Stimulated activated CD8-positive, alpha-beta memory T cell treated with anti-CD3 and anti-CD28 coated beads, Interleukin-15, amount 100 ng/mL, for 48 hours (primary cell): ENCODE results near the gene NDUFA7.
A peak's percentile ranks its signal among the peaks of the same experiment; 100 is the strongest.
"Not testable (repeated sequence)": the region's sequence is repeated elsewhere in the genome, so short reads cannot be mapped to it uniquely, and the experiment has no call there.

Experiments
- DNase-seq, 2 donors: peaks; one replicate each; pipeline ENCODE4 v3.0.0-alpha.2; 2020; ENCODE audit warnings: low read depth in 2 of 2

Gene NDUFA7

DNA sequence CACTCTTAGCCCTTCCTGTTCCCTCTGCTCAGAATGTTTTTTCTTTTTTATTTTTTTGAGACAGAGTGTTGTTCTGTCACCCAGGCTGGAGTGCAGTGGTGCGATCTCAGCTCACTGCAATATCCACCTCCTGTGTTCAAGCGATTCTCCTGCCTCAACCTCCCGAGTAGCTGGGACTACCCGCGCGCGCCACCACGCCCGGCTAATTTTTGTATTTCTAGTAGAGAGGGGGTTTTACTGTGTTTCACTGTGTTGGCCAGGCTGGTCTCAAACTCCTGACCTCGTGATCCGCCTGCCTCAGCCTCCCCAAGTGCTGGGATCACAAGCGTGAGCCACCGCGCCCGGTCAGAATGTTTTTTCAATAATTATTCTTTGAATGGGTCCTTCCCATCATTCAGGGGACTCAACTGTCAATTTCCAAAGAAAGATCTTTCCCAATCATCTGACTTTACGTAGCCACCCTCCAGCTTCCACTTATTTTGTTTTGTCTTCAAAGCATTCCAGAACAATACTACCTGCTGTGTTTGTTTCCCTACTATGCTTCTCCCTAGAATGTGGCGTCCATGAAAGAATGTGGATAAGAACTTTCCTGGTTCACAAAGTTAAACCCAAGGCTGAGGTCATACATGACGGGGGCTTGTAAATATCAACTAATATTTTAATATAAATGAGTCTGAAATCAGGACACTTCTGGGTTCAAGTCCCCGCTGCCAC, 1.2 kb downstream of the NDUFA7 start:
- no peak for DNase-seq

DNA sequence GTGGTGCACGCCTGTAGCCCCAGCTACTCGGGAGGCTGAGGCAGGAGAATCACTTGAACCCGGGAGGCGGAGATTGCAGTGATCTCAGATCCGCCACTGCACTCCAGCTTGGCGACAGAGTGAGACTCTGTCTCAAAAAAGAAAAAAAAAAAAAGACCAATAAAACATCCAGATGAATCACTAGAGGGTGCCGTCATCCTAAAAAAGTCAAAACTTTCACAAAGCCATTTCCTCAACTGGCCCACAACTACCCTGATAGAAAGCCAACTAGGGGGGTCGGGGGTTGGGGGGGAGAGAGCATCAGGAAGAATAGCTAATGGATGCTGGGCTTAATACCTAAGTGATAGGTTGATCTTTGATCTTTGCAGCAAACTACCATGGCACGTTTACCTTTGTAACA, 2.3 kb downstream of the NDUFA7 start:
- DNase-seq = not testable (repeated sequence)

DNA sequence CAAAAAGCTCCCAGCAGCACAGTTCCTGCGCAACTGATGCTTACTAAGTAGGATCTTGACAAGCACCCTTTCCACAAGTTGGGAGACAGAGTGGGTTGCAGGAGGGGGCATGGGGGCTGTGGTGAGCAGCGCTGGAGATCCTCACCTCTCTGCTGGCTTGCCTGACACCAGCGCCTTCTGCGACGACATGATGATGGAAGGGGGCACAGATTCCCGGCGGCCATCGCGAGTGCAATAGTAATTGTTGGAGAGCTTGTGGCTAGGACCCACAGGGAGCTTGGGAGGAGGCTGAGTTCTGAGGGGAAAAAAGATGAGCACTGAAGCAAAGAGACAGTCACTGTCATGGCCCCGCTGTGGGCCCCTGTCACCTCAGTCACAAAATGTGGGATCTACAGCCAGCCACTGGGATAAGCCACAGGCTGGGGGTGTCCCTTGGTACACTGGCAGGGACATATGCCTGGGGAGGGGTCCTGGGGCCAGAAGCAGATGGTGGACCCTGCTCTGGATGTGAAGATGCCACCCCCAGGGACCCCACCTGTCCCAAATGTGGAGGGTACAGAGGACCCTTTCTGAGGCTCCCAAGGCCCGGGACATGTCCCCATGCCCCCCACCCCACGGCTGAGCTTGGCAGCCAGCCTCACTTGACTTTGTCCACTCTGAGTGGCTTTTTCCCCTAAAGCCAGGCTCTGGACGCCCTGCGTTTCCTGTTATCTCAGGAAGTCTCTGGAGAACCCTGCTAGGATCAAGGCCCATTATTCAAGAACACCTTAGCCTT, 4.6 kb downstream of the NDUFA7 start:
- no peak for DNase-seq

- not testable (repeated sequence) for DNase-seq
These were observed 6.1 kb downstream of the NDUFA7 start for GRCh38 chr19:8314981-8315640.

GRCh38 chr19:8311461-8312260, 9.5 kb downstream of the NDUFA7 start:
- no peak for DNase-seq

DNA sequence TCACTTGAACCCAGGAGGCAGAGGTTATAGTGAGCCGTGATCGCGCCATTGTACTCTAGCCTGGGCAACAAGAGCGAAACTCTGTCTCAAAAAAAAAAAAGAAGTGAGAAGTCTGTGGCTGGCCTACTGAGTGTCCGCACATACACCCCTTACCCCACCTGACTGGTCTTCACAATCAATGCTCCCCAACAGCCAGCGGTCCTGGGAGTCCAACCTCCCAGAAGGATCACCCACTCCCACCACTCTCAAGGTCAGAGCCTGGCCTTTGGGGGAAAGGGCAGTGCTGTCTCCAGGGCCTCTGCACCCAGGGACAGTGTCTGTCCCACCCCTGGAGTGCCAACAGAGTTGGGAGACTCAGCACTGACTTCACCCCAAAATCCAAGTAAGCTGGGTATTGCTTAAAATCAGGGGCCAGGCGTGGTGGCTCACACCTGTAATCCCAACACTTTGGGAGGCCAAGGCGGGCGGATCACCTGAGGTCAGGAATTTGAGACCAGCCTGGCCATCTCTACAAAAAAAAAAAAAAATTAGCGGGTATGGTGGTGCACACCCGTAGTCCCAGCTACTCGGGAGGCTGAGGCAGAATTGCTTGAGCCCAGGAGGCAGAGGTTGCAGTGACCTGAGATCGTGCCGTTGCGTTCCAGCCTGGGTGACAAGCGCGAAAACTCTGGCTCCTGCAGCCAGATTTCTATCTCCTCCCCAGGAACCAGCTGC, 10.7 kb downstream of the NDUFA7 start:
- DNase-seq = no peak

DNA sequence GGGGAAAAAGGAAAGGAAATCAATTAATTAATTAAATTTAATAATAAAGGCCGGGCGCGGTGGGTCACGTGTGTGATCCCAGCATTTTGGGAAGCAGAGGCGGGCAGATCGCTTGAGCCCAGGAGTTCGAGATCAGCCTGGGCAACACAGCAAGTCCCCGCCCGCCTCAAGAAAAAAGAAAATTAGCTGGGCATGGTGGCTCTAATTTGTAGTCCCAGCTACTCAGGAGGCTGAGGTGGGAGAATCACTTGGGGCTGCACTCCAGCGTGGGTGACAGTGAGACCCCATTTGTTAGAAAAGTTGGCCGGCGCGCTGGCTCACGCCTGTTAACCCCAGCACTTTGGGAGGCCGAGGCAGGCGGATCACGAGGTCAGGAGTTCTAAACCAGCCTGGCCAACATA, 12.3 kb downstream of the NDUFA7 start:
- no peak for DNase-seq

GRCh38 chr19:8307965-8308866, 13.0 kb downstream of the NDUFA7 start, which contains the start of gene CD320:
CD320 (minus strand) TSS chr19:8308358; CDS start chr19:8308290, 68 bp downstream.
- peak; percentile 81 to 83 for DNase-seq

GRCh38 chr19:8307400-8307964, 13.7 kb downstream of the NDUFA7 start:
- no peak for DNase-seq

DNA sequence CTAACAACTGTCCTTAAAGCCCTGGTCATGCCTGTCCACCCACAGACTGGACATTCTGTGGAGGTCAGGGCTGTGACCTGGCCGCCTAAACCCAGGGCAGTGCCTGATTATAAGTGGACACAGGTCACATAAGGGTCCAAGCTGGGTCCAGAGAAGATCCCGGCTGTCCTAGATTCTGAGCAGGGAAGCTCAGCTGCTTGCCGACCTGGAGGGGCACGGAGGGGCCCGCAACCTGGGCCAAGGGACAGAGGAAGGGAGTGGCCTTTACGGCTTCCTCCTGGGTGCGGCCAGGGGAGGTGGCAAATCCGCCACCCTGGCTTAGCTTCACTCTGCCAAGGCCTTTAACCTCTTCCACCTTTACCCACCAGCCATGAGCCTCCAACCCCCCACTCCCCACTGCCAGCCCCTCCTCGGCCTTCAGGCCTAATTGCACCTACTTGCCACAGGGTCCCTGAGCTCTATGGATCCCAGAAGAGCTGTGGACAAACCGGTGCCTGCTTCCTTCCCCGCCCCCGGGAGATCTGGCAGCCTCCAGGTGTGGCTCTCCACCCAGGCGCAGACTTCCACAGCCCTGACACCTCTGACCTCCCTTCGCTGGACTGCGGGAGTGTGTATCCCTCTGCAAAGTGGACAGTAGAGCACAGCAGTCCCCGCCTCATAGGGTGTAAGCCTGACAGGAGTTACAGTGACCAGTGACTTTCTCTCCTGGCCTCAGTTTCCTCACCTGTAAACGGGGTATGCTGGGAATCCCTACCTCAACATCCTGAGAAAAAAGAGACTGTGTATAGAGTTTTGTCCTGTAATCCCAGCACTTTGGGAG, 14.7 kb downstream of the NDUFA7 start:
- no peak for DNase-seq

DNA sequence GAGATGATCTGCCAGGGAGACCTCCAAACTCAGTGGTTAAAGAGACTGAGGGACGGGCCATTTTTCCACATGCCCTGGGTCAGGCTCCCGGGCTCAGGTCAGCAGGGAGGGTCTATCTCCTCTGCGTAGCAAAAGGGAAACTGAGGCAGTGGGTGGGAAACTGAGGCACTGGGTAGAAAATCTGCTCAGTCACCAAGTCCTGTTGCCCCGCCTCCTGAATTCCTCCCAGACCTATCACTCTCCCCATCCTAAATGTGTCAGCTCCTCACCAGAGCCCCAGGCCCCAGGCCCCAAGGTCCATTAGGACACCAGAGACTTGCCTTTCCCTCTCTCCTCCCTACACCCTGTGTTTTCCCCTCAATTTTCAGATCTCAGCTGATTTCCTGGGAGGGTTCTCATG, 15.4 kb downstream of the NDUFA7 start:
- no peak for DNase-seq

GRCh38 chr19:8304841-8305621, 16.1 kb downstream of the NDUFA7 start:
- DNase-seq = no peak

DNA sequence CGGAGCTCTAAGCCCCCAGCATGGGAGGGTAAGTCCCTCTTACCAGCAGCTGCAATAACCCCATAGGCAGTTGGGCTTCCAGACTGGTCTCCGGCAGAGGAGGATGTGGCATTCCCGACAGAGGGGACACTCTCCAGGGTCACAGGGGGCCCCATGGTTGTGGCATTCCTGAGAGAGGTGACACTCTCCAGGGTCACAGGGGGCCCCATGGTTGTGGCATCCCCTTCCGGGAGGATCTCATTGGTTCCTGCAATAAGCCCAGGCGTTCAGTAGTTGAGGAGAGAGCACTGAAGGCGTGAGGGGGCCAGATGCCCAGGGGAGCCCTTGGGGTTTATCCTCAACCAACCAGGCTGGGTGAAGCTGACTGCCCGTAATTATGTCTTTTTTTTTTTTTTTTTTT, 18.4 kb downstream of the NDUFA7 start:
- DNase-seq = no peak

- no peak for DNase-seq
These were observed 18.9 kb downstream of the NDUFA7 start for GRCh38 chr19:8302357-8302691.

- not testable (repeated sequence) for DNase-seq
These were observed 29.8 kb downstream of the NDUFA7 start for GRCh38 chr19:8291337-8291736.

DNA sequence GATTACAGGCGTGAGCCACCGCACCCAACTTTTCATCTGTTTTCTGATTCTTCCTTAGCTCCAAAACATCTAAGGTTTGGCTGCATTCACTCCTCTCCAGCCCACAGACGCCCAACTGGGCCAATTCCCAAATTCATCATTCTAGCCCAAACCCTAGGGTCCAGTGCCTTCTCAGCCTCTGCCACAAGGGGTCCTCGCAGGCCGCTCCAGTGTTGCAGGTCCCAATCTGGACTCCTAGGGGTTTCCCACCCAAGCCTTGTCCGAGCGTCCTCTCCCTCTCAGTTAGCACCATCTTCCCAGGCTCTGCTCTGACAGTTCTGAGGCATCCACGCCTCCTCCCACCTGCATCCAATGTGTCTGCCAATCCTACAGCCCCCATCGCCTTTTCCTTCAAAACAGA, 44.7 kb downstream of the NDUFA7 start:
- DNase-seq = not testable (repeated sequence)

GRCh38 chr19:8269724-8270123, 51.5 kb downstream of the NDUFA7 start:
- DNase-seq = no peak

DNA sequence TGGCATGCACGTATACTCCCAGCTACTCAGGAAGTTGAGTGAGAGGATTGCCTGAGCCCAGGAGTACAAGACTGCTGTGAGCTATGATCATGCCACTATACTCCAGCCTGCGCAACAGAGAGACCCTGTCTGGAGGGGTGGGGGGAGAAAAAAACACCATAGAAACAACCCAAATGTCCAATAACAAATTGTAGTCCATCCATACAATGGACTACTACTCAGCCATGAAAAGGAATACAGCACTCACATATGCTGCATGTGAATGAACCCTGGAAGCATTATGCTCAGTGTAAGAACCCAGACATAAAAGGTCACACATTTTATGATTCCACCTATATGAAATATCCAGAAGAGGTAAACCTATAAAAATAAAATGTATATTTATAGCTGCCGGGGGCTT, 55.3 kb downstream of the NDUFA7 start:
- no peak for DNase-seq
